ES-I3 (cell line): ENCODE results near the gene CNNM1.

Experiments used
- H3K36me3 ChIP-seq: 2 replicates; pipeline ENCODE4 v1.6.1; 2013; ENCODE audit warnings: mild to moderate bottlenecking, low read length, control low read depth, moderate library complexity; ENCODE audit not compliant: insufficient read depth
- H3K4me1 ChIP-seq: 2 replicates; pipeline ENCODE4 v1.6.1; 2013; ENCODE audit warnings: mild to moderate bottlenecking, control low read depth, low read length; ENCODE audit not compliant: insufficient read depth
- H3K9ac ChIP-seq: 2 replicates; pipeline ENCODE4 v1.6.1; 2013; ENCODE audit warnings: low read depth, mild to moderate bottlenecking, low read length, moderate library complexity
- H3K9me3 ChIP-seq: 2 replicates; pipeline ENCODE4 v1.6.1; 2013; ENCODE audit warnings: mild to moderate bottlenecking, low read length, moderate library complexity; ENCODE audit not compliant: control insufficient read depth, insufficient read depth

Gene CNNM1

DNA sequence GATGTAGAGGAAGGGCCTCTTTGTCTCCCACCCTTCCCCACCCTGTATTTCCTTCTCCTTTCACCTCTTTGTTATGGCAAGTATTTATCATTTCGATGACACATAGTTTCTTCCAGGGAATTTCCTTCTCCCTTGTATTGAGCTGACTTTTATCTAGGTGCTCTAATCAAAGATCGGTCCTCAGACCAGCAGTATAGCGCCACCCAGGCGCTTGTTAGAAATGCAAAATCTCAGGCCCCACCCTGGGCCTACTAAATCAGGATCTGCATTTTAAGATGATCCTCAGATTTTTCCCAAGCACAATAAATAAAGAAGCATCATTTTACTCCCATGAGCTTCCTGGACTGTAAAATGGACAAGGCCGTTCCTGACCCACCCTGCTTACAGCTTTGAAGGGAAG lies 113.2 kb downstream of the CNNM1 start:
- no peaks in the 10 kb centered on the region for H3K36me3 ChIP-seq
- no peaks in the 10 kb centered on the region for H3K4me1 ChIP-seq
- H3K9me3 ChIP-seq: no peaks in the 10 kb centered on the region
- no peak overlapping the region for H3K9ac ChIP-seq

DNA sequence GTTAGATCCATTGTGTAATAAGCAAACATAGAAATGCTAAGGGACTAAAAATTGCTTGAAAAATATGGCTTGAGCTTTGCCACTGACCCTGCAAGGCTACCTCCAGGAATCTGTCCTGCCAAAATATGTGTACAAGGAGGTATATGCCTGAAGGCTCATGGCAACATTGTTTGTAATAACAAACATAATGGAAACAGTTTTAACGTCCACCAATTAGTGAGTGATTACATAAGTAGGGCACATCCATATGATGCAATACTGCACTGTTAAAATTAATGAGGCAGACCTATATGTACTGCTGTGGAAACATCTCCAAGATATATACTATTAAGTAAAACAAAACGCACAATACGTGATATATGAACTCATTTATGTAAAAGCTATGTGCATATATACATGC lies 114.3 kb downstream of the CNNM1 start:
- no peaks in the 10 kb centered on the region for H3K9me3 ChIP-seq
- no peaks in the 10 kb centered on the region for H3K4me1 ChIP-seq
- no peak overlapping the region for H3K9ac ChIP-seq
- no peaks in the 10 kb centered on the region for H3K36me3 ChIP-seq
